SK-N-SH treated with all-trans-retinoic acid at 6 μM for 48 hours (cell line): ENCODE results near the gene ZNF557.
"Not testable (repeated sequence)": the region's sequence is repeated elsewhere in the genome, so short reads cannot be mapped to it uniquely, and the experiment has no call there.

Source experiments
- TSHZ2 ChIP-seq: fragments of 250-450 bp; sonication (Bioruptor Pico); IDR thresholded peaks from 2 replicates; pipeline ENCODE4 v1.5.0; 2020; ENCODE audit warnings: mild to moderate bottlenecking, moderate library complexity
- TF ChIP-seq, protein P1 (sequence below): fragments of 250-450 bp; sonication (Bioruptor Pico); IDR thresholded peaks from 2 replicates; pipeline ENCODE4 v1.8.0; 2020; ENCODE audit warnings: mild to moderate bottlenecking, moderate library complexity, borderline replicate concordance

DNA sequence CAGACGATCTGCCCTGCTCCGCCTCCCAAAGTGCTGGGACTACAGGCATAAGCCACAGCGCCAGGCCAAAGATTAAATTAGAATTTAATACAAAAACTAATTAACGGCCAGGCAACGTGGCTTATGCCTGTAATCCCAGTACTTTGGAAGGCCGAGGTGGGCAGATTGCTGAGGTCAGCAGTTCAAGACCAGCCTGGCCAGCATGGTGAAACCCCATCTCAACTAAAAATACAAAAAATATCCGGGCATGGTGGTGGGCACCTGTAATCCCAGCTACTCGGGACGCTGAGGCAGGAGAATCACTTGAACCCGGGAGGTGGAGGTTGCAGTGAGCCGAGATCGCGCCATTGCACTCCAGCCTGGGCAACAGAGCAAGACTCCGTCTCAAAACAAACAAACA is 13.8 kb upstream of the ZNF557 start:
- TF ChIP-seq, protein P1, sequence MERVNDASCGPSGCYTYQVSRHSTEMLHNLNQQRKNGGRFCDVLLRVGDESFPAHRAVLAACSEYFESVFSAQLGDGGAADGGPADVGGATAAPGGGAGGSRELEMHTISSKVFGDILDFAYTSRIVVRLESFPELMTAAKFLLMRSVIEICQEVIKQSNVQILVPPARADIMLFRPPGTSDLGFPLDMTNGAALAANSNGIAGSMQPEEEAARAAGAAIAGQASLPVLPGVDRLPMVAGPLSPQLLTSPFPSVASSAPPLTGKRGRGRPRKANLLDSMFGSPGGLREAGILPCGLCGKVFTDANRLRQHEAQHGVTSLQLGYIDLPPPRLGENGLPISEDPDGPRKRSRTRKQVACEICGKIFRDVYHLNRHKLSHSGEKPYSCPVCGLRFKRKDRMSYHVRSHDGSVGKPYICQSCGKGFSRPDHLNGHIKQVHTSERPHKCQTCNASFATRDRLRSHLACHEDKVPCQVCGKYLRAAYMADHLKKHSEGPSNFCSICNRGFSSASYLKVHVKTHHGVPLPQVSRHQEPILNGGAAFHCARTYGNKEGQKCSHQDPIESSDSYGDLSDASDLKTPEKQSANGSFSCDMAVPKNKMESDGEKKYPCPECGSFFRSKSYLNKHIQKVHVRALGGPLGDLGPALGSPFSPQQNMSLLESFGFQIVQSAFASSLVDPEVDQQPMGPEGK, result not testable (repeated sequence)
- not testable (repeated sequence) for TF ChIP-seq TSHZ2 (CRISPR knock-in tag)
